H1 (cell line): ENCODE data around the gene DOK1.

ENCODE experiments used
- PHF8 ChIP-seq: fragments of 200-600 bp; sonication (generic); conservative IDR thresholded peaks from 2 replicates; pipeline ENCODE4 v1.7.1; 2012; ENCODE audit warnings: low read depth, mild to moderate bottlenecking, inconsistent platforms, low read length, moderate library complexity
- POLR2AphosphoS5 ChIP-seq: IDR thresholded peaks from 2 replicates; pipeline ENCODE4 v1.6.1; 2011; ENCODE audit warnings: low read depth, low read length

DNA sequence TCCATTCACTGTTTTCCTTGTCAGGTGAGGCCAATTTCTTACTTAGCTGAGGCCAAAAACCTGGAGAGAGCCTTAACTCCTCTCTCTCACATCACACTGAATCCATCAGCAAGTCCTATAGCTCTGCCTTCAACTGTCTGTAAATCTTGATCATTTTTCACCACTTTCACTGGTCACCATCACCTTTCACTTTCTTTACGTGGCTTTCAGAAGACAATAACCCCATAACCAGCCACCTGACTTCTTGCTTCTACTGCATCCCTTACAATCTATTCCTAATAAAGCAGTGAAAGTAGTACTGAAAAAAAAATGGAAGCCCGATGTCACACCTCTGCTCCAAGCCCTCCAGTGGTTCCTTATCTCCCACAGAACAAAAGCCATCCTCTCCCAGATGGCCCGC, 8.5 kb upstream of the DOK1 start:
- no peak for TF ChIP-seq POLR2AphosphoS5
- no peak for TF ChIP-seq PHF8
